ENCODE measurements around the gene FOXN3.

The FOXN3 gene

GRCh38 chr14:89382901-89383845 lies 33.9 kb downstream of the FOXN3 start:
- no peak for DNase-seq (ENCODE audit: low read depth)

- DNase-seq (ENCODE audit: low read depth): no peak
These were observed 34.5 kb downstream of the FOXN3 start for GRCh38 chr14:89382487-89382886.

GRCh38 chr14:89379891-89380820 lies 36.9 kb downstream of the FOXN3 start:
- no peak for DNase-seq (ENCODE audit: low read depth)

GRCh38 chr14:89379006-89379405 lies 38.0 kb downstream of the FOXN3 start:
- no peak for DNase-seq (ENCODE audit: low read depth)

- DNase-seq (ENCODE audit: low read depth): peak; percentile 13
These were observed 38.9 kb downstream of the FOXN3 start for GRCh38 chr14:89378119-89378518.

GRCh38 chr14:89377544-89377943 lies 39.5 kb downstream of the FOXN3 start:
- no peak for DNase-seq (ENCODE audit: low read depth)

GRCh38 chr14:89374908-89375307 lies 42.1 kb downstream of the FOXN3 start:
- DNase-seq (ENCODE audit: low read depth): no peak

- no peak for DNase-seq (ENCODE audit: low read depth)
These were observed 43.8 kb downstream of the FOXN3 start for GRCh38 chr14:89373185-89373584.

- no peak for DNase-seq (ENCODE audit: low read depth)
These were observed 44.5 kb downstream of the FOXN3 start for GRCh38 chr14:89372512-89372883.

GRCh38 chr14:89371585-89372511 lies 45.2 kb downstream of the FOXN3 start:
- DNase-seq (ENCODE audit: low read depth): no peak

GRCh38 chr14:89370781-89371180 lies 46.3 kb downstream of the FOXN3 start:
- no peak for DNase-seq (ENCODE audit: low read depth)

- no peak for DNase-seq (ENCODE audit: low read depth)
These were observed 46.7 kb downstream of the FOXN3 start for GRCh38 chr14:89370381-89370780.

- DNase-seq (ENCODE audit: low read depth): no peak
These were observed 47.4 kb downstream of the FOXN3 start for GRCh38 chr14:89369656-89370055.

GRCh38 chr14:89368490-89369477 lies 48.2 kb downstream of the FOXN3 start:
- DNase-seq (ENCODE audit: low read depth): no peak

GRCh38 chr14:89367779-89368120 lies 49.3 kb downstream of the FOXN3 start:
- DNase-seq (ENCODE audit: low read depth): no peak

- no peak for DNase-seq (ENCODE audit: low read depth)
These were observed 49.9 kb downstream of the FOXN3 start for GRCh38 chr14:89366864-89367778.

- peak; percentile 23 for DNase-seq (ENCODE audit: low read depth)
These were observed 51.8 kb downstream of the FOXN3 start for GRCh38 chr14:89365061-89365801.

- no peak for DNase-seq (ENCODE audit: low read depth)
These were observed 52.7 kb downstream of the FOXN3 start for GRCh38 chr14:89364316-89364715.

- no peak for DNase-seq (ENCODE audit: low read depth)
These were observed 56.8 kb downstream of the FOXN3 start for GRCh38 chr14:89360277-89360676.

Data from stimulated activated CD8-positive, alpha-beta memory T cell treated with anti-CD3 and anti-CD28 coated beads, Interleukin-12 subunit alpha, Interleukin-12 subunit beta, amount 100 ng/mL, for 4 hours (primary cell).